Spinal cord (tissue), 10 donors: ENCODE results near the gene PSENEN. TPM values are rescaled to one million over a fixed set of nuclear protein-coding genes. Genes with fewer than 3 reads are reported as not detected.
A peak's percentile ranks its signal among the peaks of the same experiment; 100 is the strongest.
"Not testable (repeated sequence)": the region's sequence is repeated elsewhere in the genome, so short reads cannot be mapped to it uniquely, and the experiment has no call there.

ENCODE experiments used
- DNase-seq, 6 donors: peaks; one replicate each; pipeline versions ENCODE4 v3.0.0 to v3.0.0-alpha.2; 2013 to 2015; ENCODE audit warnings: low spot score in 6 of 6, low read depth in 4 of 6
- H3K27ac ChIP-seq: one replicate; pipeline ENCODE4 v1.5.1; 2013; ENCODE audit warnings: low read depth, low read length, control low read depth
- H3K27me3 ChIP-seq: one replicate; pipeline ENCODE4 v1.6.1; 2013; ENCODE audit warnings: low read length; ENCODE audit not compliant: control insufficient read depth, insufficient read depth
- H3K36me3 ChIP-seq: one replicate; pipeline ENCODE4 v1.6.1; 2013; ENCODE audit warnings: low read length; ENCODE audit not compliant: control insufficient read depth, insufficient read depth
- H3K4me1 ChIP-seq: one replicate; pipeline ENCODE4 v1.6.1; 2013; ENCODE audit warnings: low read length; ENCODE audit not compliant: control insufficient read depth, insufficient read depth
- H3K4me3 ChIP-seq: one replicate; pipeline ENCODE4 v1.5.1; 2013; ENCODE audit warnings: low read depth, low read length, control low read depth
- H3K9me3 ChIP-seq: one replicate; pipeline ENCODE4 v1.6.1; 2013; ENCODE audit warnings: low read length; ENCODE audit not compliant: control insufficient read depth, insufficient read depth
- WGBS: methylation state at CpG from one replicate; pipeline ENCODE4 v1.1.5; 2013; ENCODE audit warnings: missing lambda C conversion rate; ENCODE audit not compliant: insufficient coverage; 5-methylcytosine and 5-hydroxymethylcytosine counted together
- polyA plus RNA-seq, 2 donors: library from polyadenylated mRNA; unstranded; fragments of 120-200 nt; gene quantifications; one replicate each; pipeline ENCODE4 v1.2.1, GENCODE V29; 2013; ENCODE audit not compliant: insufficient read length in 2 of 2
- total RNA-seq, 2 donors: library from RNA; depleted of rRNA in 1 of 2; stranded (reverse); fragments of 120-200 nt in 1 of 2; fragments of >200 nt in 1 of 2; gene quantifications; one replicate each; pipeline versions ENCODE4 v1.2.3 to v1.2.4, GENCODE V29; 2013 to 2014
- donor health status: healthy.

The PSENEN gene
- total and polyA plus RNA-seq, 4 donors, result 15.9 to 106 (median 81.0) TPM

DNA sequence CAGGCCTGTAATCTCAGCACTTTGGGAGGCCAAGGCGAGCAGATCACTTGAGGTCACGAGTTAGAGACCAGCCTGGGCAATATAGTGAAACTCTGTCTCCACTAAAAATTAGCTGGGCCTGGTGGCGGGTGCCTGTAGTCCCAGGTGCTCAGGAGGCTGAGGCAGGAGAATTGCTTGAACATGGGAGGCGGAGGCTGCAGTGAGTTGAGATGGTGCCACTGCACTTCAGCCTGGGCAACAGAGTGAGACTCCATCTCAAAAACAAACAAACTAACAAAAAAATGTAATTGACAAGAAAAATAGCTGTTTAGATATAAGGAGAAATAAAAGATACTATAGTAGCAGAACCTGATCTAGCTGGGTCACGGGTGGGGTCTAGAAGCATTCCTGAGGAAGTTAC, 26.9 kb downstream of the PSENEN start:
- not testable (repeated sequence) for H3K4me3 ChIP-seq
- 94% methylated on average over 4 of the region's 5 CpGs for WGBS
- peaks cover 24% of the 10 kb centered on the region for H3K4me1 ChIP-seq

DNA sequence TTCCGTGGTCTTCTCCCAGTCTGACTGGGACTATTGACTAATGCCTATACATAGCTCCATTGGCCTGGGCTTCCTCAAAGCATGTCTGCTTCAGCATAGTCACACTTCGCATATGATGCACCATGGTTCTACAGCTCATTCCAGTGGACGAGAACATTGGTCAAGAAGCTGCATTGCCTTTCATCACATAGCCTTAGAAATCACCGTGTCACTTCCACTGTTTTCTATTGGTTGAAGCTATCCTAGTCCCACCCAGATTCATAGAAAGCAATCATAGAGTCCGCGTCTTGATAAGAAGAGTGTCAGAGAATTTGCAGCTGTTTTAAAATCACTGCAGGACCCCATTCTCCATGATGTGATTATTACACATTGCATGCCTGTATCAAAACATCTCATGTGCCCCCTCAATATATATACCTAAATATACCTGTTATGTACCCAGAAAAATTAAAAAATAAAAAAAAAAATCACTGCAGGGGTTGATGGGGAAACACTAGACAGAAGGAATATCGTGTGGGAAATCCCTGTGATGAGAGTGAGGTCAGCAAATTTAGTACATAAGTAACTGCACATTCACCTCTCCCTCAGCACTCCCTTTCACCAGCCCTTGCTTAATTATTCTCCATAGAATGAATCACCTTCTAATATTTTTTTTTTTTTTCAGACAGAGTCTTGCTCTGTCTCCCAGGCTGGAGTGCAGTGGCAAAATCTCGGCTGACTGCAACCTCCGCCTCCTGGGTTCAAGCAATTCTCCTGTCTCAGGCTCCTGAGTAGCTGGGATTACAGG, 27.8 kb downstream of the PSENEN start:
- no peak overlapping the region for H3K27ac ChIP-seq
- no peaks in the 10 kb centered on the region for H3K27me3 ChIP-seq

More for the DNA sequence above, 26.9 kb downstream of the PSENEN start:
- not testable (repeated sequence) for H3K27me3 ChIP-seq, H3K27ac ChIP-seq, H3K9me3 ChIP-seq, DNase-seq
- peaks cover 14% of the 10 kb centered on the region for H3K36me3 ChIP-seq

DNA sequence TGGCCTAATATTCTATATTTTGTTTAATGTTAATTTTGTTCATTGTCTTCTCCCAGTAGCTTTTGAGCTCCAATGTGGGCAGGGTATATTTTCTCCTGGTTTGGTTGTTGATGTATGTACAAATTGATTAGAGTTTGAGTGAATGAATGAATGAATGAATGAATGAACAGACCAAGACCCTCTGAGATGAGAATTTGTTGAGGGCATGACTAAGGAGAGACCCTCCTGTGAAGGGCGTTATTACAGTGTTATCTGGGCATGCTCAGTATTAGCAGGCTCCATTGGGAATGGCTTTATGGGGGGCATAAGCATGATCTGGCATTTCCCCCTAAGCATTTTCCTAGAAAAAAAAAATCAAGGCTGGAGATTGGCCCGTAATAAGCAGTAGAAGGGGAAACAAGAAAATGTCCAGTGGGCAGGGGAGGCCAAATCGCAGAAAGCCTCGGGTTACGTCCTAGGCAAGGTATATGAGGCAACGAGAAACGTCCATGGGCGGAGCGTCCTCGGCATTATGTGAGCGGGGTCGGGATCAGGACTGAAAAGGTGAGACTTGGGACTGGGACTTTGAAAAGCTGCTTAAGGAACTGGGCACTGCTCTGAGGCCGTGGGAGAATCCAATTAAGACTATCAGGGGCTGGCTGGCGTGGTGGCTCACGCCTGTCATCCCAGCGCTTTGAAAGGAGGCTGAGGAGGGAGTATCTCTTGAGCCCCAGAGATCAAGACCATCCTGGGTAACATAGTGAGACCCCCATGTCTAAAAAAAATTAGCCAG, 29.0 kb downstream of the PSENEN start:
- 48% methylated on average over 15 of the region's 16 CpGs for WGBS
- peak in 1 of 6 donors; percentile 32 for DNase-seq
- H3K9me3 ChIP-seq, result no peaks in the 10 kb centered on the region
- H3K36me3 ChIP-seq, result peaks cover 23% of the 10 kb centered on the region
- peaks cover 39% of the 10 kb centered on the region for H3K4me1 ChIP-seq
- H3K4me3 ChIP-seq, result peak overlapping the region; percentile 4
- no peak overlapping the region for H3K27ac ChIP-seq
- no peaks in the 10 kb centered on the region for H3K27me3 ChIP-seq

More for the DNA sequence above, 27.8 kb downstream of the PSENEN start:
- H3K4me1 ChIP-seq, result peaks cover 30% of the 10 kb centered on the region
- peaks cover 14% of the 10 kb centered on the region for H3K36me3 ChIP-seq
- DNase-seq, result no peak
- no peak overlapping the region for H3K4me3 ChIP-seq
- H3K9me3 ChIP-seq, result no peaks in the 10 kb centered on the region
- 67% methylated on average over 5 of the region's 9 CpGs for WGBS

DNA sequence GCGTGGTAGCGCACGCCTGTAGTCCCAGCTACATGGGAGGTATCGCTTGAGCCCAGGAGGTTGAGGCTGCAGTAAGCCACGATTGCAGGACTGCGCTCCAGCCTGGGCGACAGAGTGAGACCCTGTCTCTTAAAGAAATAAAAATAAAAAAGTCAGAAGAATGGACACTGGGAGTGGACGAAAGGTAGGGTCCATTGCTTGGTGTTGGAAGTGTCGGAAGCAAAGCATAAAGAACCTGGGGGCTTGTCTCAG, 29.5 kb downstream of the PSENEN start:
- H3K27me3 ChIP-seq, result no peaks in the 10 kb centered on the region
- WGBS, result 22% methylated on average over 9 of the region's 9 CpGs

DNA sequence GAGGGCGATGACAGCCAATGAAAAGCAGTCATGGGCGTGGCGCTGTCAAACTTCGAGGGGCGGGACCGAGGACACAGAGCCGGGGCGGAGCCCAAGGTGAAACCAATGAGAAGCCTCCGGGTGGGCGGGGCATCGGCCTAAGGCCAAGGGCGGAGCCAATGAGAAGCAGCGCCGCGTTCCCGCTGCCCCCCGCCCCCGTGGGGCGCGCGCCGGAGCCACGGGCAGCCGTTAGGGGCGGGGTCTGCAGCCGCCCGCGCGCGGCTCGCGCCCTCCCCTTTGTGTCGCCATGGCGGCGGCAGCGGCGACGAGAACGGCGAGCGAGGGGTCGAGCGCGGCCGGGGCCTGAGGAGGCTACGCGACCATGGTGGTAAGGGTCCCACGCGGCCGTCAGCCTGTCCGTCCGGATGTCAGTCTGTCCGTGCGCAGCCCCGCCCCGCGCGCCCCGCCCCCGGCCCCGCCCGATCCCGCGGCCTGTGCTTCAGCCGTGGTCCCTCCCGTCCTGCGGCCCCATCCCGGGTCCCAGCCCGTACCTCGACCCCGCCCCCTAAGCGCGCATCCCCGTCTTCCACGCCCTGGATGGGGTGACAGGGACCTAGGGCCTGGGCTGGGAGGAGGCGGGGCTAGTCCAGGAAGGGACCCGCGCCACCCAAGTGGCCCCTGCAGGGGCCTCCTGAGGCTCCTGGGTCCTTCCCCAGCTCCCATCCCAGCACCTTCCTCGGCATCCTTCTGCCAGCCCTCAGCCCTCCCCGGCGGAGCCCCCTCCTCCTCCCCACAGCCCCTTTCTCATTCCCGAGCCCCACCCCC, 30.0 kb downstream of the PSENEN start, which contains the start of gene ARHGAP33:
Gene ARHGAP33 (plus strand): TSS at position 267 of the 804 bp plus-strand sequence. CDS start 95 bp downstream, at position 362.
- Histone ChIP-seq H3K4me3 (peak within 1 kb of the TSS; percentile 62), H3K4me1 (peaks cover 39% of the 10 kb centered on the region), H3K36me3 (peaks cover 33% of the 10 kb centered on the region), H3K9me3 (no peaks in the 10 kb centered on the region), H3K27ac (peak within 1 kb of the TSS; percentile 33), H3K27me3 (no peaks in the 10 kb centered on the region)
- DNase-seq, result peak; percentile 95 to 100 (median 98)
- WGBS, result 0% methylated on average over 82 of the region's 82 CpGs

More for the DNA sequence above, 29.5 kb downstream of the PSENEN start:
- Histone ChIP-seq H3K27ac (no peak overlapping the region), H3K4me3 (peak overlapping the region; percentile 4), H3K36me3 (peaks cover 27% of the 10 kb centered on the region), H3K4me1 (peaks cover 39% of the 10 kb centered on the region), H3K9me3 (no peaks in the 10 kb centered on the region)
- no peak for DNase-seq

DNA sequence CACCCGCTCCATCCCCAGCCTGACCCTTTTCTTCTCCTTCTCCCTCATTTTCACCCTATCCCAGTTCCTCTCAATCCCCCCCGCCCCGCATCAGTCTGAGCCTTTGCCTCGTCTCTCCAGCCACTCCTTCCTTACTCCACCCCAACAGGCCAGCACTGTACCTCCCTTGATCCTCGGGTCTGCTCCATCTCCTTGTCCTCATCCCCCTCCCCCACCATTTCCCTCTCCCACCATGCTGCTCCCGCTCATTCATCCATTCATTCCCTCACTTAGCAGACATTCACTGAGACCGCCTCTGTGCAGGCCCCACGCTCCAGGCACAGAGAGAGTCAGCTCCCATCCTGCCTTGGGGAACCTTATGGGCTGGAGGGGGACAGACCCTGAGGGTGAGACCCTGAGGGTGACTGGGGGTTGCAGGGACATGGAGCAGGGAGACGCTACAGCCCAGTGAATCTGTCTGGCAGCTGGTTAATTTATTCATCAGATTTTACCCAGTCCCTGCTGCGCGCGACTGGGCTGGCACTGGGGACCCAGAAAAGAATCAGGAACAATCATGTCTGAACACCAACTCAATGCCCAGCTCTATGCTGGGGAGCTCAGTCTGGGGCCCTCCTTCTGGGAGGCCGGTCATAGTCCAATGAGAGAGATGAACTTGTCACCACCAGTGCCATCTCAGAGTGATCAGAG, 30.8 kb downstream of the PSENEN start:
- peak overlapping the region; percentile 62 for H3K4me3 ChIP-seq
- peaks cover 40% of the 10 kb centered on the region for H3K36me3 ChIP-seq
- peak in 3 of 6 donors; percentile 23 to 83 (median 71) for DNase-seq
- peaks cover 39% of the 10 kb centered on the region for H3K4me1 ChIP-seq
- peak overlapping the region; percentile 48 for H3K27ac ChIP-seq
- no peaks in the 10 kb centered on the region for H3K9me3 ChIP-seq
- H3K27me3 ChIP-seq, result no peaks in the 10 kb centered on the region
- WGBS, result 10% methylated on average over 12 of the region's 13 CpGs

DNA sequence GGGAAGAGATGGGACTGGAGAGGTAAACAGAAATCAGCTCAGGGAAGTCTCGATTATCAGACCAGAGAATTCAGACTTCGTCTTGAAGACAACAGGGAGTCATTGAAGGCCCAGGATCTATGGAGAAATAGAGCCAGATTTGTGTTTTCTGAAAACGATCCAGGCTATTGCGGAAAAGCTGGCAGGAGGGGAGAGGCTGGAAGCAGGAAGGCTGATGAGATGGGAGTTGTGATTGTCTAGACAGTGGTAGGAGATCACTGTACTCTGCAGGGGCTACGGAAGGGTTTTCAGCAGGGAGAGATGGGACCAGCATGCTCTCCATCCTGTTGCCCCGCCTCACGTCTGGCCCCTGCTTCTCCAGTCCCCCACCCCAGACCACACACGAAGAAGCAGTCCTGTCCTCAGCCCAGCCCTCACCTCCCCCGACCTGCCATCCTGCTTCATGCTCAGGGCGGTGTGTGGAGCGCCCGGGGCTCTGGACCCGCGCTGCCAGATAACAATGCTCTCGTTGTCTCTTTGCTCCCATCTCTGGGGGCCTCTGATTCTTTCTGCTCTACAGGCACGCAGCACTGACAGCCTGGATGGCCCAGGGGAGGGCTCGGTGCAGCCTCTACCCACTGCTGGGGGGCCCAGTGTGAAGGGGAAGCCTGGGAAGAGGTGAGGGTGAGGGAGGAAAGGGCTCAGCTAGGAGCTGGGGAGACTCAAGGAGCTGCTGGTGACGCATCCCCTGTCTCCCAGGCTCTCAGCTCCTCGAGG, 31.8 kb downstream of the PSENEN start:
- peaks cover 50% of the 10 kb centered on the region for H3K36me3 ChIP-seq

DNA sequence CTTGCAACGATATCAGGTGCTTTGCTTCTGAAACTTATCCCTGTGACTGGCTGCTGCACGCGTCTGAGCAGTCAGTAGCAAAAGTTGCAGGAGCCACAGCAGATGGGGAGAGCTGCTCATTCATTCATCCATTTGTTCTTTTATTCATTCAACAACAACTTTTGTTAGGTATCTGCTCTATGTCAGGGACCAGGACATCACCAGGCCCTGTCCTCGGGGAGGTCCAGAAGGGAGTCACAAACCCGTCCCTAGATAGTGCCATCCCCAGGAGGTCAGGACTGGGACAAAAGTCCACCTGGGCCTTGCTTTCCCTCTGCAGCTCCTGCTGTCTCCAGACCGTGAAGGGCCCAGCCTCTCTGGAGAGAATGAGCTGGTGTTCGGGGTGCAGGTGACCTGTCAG, 32.5 kb downstream of the PSENEN start:
- Histone ChIP-seq H3K4me1 (peaks cover 39% of the 10 kb centered on the region), H3K27ac (peak overlapping the region; percentile 48), H3K9me3 (no peaks in the 10 kb centered on the region), H3K36me3 (peaks cover 57% of the 10 kb centered on the region), H3K4me3 (no peak overlapping the region), H3K27me3 (no peaks in the 10 kb centered on the region)
- 73% methylated on average over 7 of the region's 7 CpGs for WGBS
- no peak for DNase-seq

More for the DNA sequence above, 31.8 kb downstream of the PSENEN start:
- Histone ChIP-seq H3K27ac (peak overlapping the region; percentile 48), H3K4me3 (no peak overlapping the region), H3K27me3 (no peaks in the 10 kb centered on the region), H3K4me1 (peaks cover 39% of the 10 kb centered on the region), H3K9me3 (no peaks in the 10 kb centered on the region)
- 16% methylated on average over 16 of the region's 19 CpGs for WGBS
- peak in 2 of 6 donors; percentile 19 to 43 for DNase-seq
